IMR-90 (cell line): ENCODE data around the gene BET1L. TPM values are rescaled to one million over a fixed set of nuclear protein-coding genes. Genes with fewer than 3 reads are reported as not detected.

ENCODE experiments used
- ATAC-seq: fragments of 200-7000 bp; cut with Tn5 transposase; 2 replicates; pipeline ENCODE4 v1.9.1; 2020; ENCODE audit warnings: low read depth, mild to moderate bottlenecking, moderate library complexity
- BruUV-seq: library from RNA; stranded (reverse); fragments of 400-500 nt; replicated peaks from 2 replicates; lab custom pipeline; 2021; lab: Mats Ljungman, UMichigan
- CTCF ChIA-PET: fragments of 300-600 bp; formaldehyde crosslinking; extraction: SDS; loops from one replicate; lab custom pipeline; 2021; ENCODE audit warnings: antibody characterized with exemption; lab: Yijun Ruan, JAX
- POLR2A ChIA-PET: fragments of 300-600 bp; sonication (Branson Sonifier 250); formaldehyde crosslinking; loops from one replicate; lab custom pipeline; 2022; ENCODE audit warnings: antibody characterized with exemption; ENCODE audit not compliant: unreplicated experiment; lab: Charles Lee
- DNase-seq: peaks from one replicate; pipeline ENCODE4 v3.0.0; 2013
- H2AFZ ChIP-seq: replicated peaks from 2 replicates; pipeline ENCODE3; 2013; ENCODE audit warnings: low read length, mild to moderate bottlenecking; ENCODE audit not compliant: poor library complexity
- H2AK5ac ChIP-seq: 2 replicates; pipeline ENCODE4 v1.6.1; 2013; ENCODE audit warnings: low read depth, low read length, inconsistent platforms
- H2AK9ac ChIP-seq: replicated peaks from 2 replicates; pipeline ENCODE3; 2013; ENCODE audit warnings: mild to moderate bottlenecking, low read depth, low read length, moderate library complexity; ENCODE audit not compliant: poor library complexity
- H2BK120ac ChIP-seq: 2 replicates; pipeline ENCODE4 v1.6.1; 2013; ENCODE audit warnings: low read depth, low read length, inconsistent platforms
- H2BK15ac ChIP-seq: 3 replicates; pipeline ENCODE4 v1.6.1; 2013; ENCODE audit warnings: low read depth, low read length, inconsistent platforms
- H2BK20ac ChIP-seq: 2 replicates; pipeline ENCODE4 v1.6.1; 2013; ENCODE audit warnings: low read depth, mild to moderate bottlenecking, inconsistent platforms, low read length, moderate library complexity
- H2BK5ac ChIP-seq: 2 replicates; pipeline ENCODE4 v1.6.1; 2013; ENCODE audit warnings: mild to moderate bottlenecking, low read depth, low read length, inconsistent platforms; ENCODE audit not compliant: poor library complexity, severe bottlenecking
- H3K14ac ChIP-seq: replicated peaks from 2 replicates; pipeline ENCODE4 v1.6.1; 2013; ENCODE audit warnings: low read depth, low read length, inconsistent platforms
- H3K18ac ChIP-seq: 2 replicates; pipeline ENCODE4 v1.6.1; 2013; ENCODE audit warnings: low read depth, low read length, control low read depth
- H3K23ac ChIP-seq: 2 replicates; pipeline ENCODE4 v1.6.1; 2013; ENCODE audit warnings: low read depth, low read length, inconsistent platforms
- H3K27ac ChIP-seq: 2 replicates; pipeline ENCODE4 v1.5.1; 2013; ENCODE audit warnings: mild to moderate bottlenecking, control low read depth, low read length; ENCODE audit not compliant: insufficient read depth
- H3K27me3 ChIP-seq: 2 replicates; pipeline ENCODE4 v1.6.1; 2013; ENCODE audit warnings: low read length; ENCODE audit not compliant: control insufficient read depth, insufficient read depth
- H3K36me3 ChIP-seq: 2 replicates; pipeline ENCODE4 v1.6.1; 2013; ENCODE audit warnings: low read length, mixed read lengths; ENCODE audit not compliant: control insufficient read depth, insufficient read depth
- H3K4ac ChIP-seq: 2 replicates; pipeline ENCODE4 v1.6.1; 2013; ENCODE audit warnings: low read depth, low read length, inconsistent platforms
- H3K4me1 ChIP-seq: 2 replicates; pipeline ENCODE4 v1.6.1; 2013; ENCODE audit warnings: low read length, mixed read lengths; ENCODE audit not compliant: control insufficient read depth, insufficient read depth
- H3K4me2 ChIP-seq: 2 replicates; pipeline ENCODE4 v1.6.1; 2013; ENCODE audit warnings: low read depth, mild to moderate bottlenecking, control low read depth, low read length, moderate library complexity
- H3K4me3 ChIP-seq: 2 replicates; pipeline ENCODE4 v1.5.1; 2013; ENCODE audit warnings: low read depth, mild to moderate bottlenecking, control low read depth, low read length, moderate library complexity; ENCODE audit not compliant: insufficient read depth
- H3K56ac ChIP-seq: 2 replicates; pipeline ENCODE4 v1.6.1; 2013; ENCODE audit warnings: low read length, inconsistent platforms; ENCODE audit not compliant: insufficient read depth; ENCODE audit errors: extremely low read depth
- H3K79me1 ChIP-seq, 2 experiments: 2 replicates each; pipeline ENCODE4 v1.6.1; 2013; ENCODE audit warnings: low read length in 2 of 2, inconsistent platforms in 1 of 2, low read depth in 1 of 2
- H3K9ac ChIP-seq: 2 replicates; pipeline ENCODE4 v1.6.1; 2013; ENCODE audit warnings: low read depth, low read length, control low read depth
- H3K9me1 ChIP-seq: 2 replicates; pipeline ENCODE4 v1.6.1; 2013; ENCODE audit warnings: low read length, inconsistent platforms; ENCODE audit not compliant: insufficient read depth
- H3K9me3 ChIP-seq: 2 replicates; pipeline ENCODE4 v1.6.1; 2013; ENCODE audit warnings: low read length; ENCODE audit not compliant: control insufficient read depth, insufficient read depth
- H4K20me1 ChIP-seq: 2 replicates; pipeline ENCODE4 v1.6.1; 2013; ENCODE audit warnings: low read length, inconsistent platforms; ENCODE audit not compliant: insufficient read depth
- H4K5ac ChIP-seq: 2 replicates; pipeline ENCODE4 v1.6.1; 2013; ENCODE audit warnings: mild to moderate bottlenecking, low read depth, low read length, control low read depth
- H4K8ac ChIP-seq, 2 experiments: 2 replicates each; pipeline ENCODE4 v1.6.1; 2013; ENCODE audit warnings: low read depth in 2 of 2, low read length in 2 of 2, control low read depth in 1 of 2, inconsistent platforms in 1 of 2
- H4K91ac ChIP-seq: 2 replicates; pipeline ENCODE4 v1.6.1; 2013; ENCODE audit warnings: low read depth, low read length, inconsistent platforms; ENCODE audit not compliant: insufficient read depth
- ELK1 ChIP-seq: fragments of 150-350 bp; IDR thresholded peaks from 2 replicates; pipeline ENCODE4 v1.6.1; 2016; ENCODE audit warnings: low read depth, mild to moderate bottlenecking, low read length, moderate library complexity, borderline replicate concordance
- MAZ ChIP-seq: IDR thresholded peaks from 2 replicates; pipeline ENCODE4 v1.6.1; 2012; ENCODE audit warnings: low read depth, mild to moderate bottlenecking, low read length, improper control_type of control experiment, moderate library complexity, borderline replicate concordance
- MXI1 ChIP-seq: IDR thresholded peaks from 2 replicates; pipeline ENCODE4 v1.6.1; 2012; ENCODE audit warnings: low read depth, mild to moderate bottlenecking, low read length, moderate library complexity, borderline replicate concordance
- SMC3 ChIP-seq: fragments of 150-350 bp; IDR thresholded peaks from 2 replicates; pipeline ENCODE4 v1.6.1; 2016; ENCODE audit warnings: low read depth, mild to moderate bottlenecking, antibody characterized with exemption, low read length, moderate library complexity
- USF2 ChIP-seq: fragments of 150-350 bp; IDR thresholded peaks from 2 replicates; pipeline ENCODE4 v1.6.1; 2017; ENCODE audit warnings: mild to moderate bottlenecking, antibody characterized with exemption, low read length, low read depth
- WGBS, 2 experiments: methylation state at CpG; one replicate each; pipeline versions ENCODE4 v1.1.5 to v1.1.7; 2013; ENCODE audit warnings: missing lambda C conversion rate in 2 of 2; ENCODE audit not compliant: insufficient read length in 1 of 2; ENCODE audit errors: extremely low coverage in 2 of 2; 5-methylcytosine and 5-hydroxymethylcytosine counted together
- dilution Hi-C: fragments of 300-500 bp; cut with HindIII; formaldehyde crosslinking; loops from one replicate; pipeline ENCODE4 v1.14.3; 2018; ENCODE audit warnings: low sequenced_read_pairs; ENCODE audit not compliant: unreplicated experiment
- in situ Hi-C: fragments of 300-500 bp; cut with MboI; formaldehyde crosslinking; loops from 3 replicates; pipeline ENCODE4 v1.14.3; 2019; ENCODE audit warnings: low sequenced_read_pairs, inconsistent platforms, mixed read lengths
- intact Hi-C: fragments of 100-400 bp; cut with micrococcal nuclease; formaldehyde crosslinking; loops from 2 replicates; pipeline ENCODE4 v1.10.0; 2022
- polyA plus RNA-seq, 3 experiments: library from polyadenylated mRNA; depleted of rRNA; stranded (reverse); fragments of >200 nt; gene quantifications; 2 replicates each; pipeline ENCODE4 v1.2.3, GENCODE V29; 2012; ENCODE audit warnings: low replicate concordance in 1 of 3
- total RNA-seq: library from RNA; depleted of rRNA; stranded (reverse); fragments of >200 nt; gene quantifications from 2 replicates; pipeline ENCODE4 v1.2.3, GENCODE V29; 2012

The BET1L gene
- total and polyA plus RNA-seq, 2 of the 4 experiments (the other 2 are of a cell fraction): 10.8 to 90.7 TPM

- no peaks in the 10 kb centered on the region for H3K27me3 ChIP-seq
- no peak overlapping the region for H4K91ac ChIP-seq
- H3K36me3 ChIP-seq: peaks cover 2% of the 10 kb centered on the region; the same call in 1 of the 2 replicates
- intact Hi-C loops (no loop called here), in situ Hi-C loops (no loop called here), dilution Hi-C loops (no loop called here)
- H3K23ac ChIP-seq: 0 out of 2 replicates have a peak overlapping the region, but pooled peaks have one; percentile 14
- ChIA-PET CTCF (interaction anchor here (0.5 to 0.8 kb wide), 2 partner anchors 11 to 31 kb away, joined by 4 read pairs; no protein-coding TSS in a partner anchor), POLR2A (no interaction called here)
- no peak overlapping the region for H2BK5ac ChIP-seq
- H4K5ac ChIP-seq: no peak overlapping the region
- ATAC-seq (no peak), DNase-seq (no peak)
- H2AK5ac ChIP-seq: no peak overlapping the region
- H2BK20ac ChIP-seq: no peak overlapping the region
- H3K4me2 ChIP-seq: peak overlapping the region; percentile 98
- H4K20me1 ChIP-seq: peaks cover 4% of the 10 kb centered on the region
- no peak overlapping the region for H3K18ac ChIP-seq
- no peak overlapping the region for H2BK120ac ChIP-seq
- no peak overlapping the region for H2AK9ac ChIP-seq
- BruUV-seq: no TSS peak
- H3K9me1 ChIP-seq: no peaks in the 10 kb centered on the region
- H3K9me3 ChIP-seq: no peaks in the 10 kb centered on the region
- H3K4me3 ChIP-seq: peak overlapping the region; percentile 88; the same call in 1 of the 2 replicates
- no peak overlapping the region for H3K27ac ChIP-seq
- 82% methylated on average over 3 of the region's 8 CpGs; no CpG with 5 or more reads in 1 of the 2 experiments for WGBS, 2 experiments
- no peak overlapping the region for H3K4ac ChIP-seq
- H2AFZ ChIP-seq: no peak overlapping the region
- 0 out of 2 replicates have a peak overlapping the region, but pooled peaks have one; percentile 99 for H3K14ac ChIP-seq
- H3K79me1 ChIP-seq: peaks cover 8 to 51% of the 10 kb centered on the region in 2 experiments; a peak in 3 of 4 replicates
- peaks cover 2% of the 10 kb centered on the region for H3K4me1 ChIP-seq
- TF ChIP-seq MAZ (no peak), ELK1 (no peak), SMC3 (no peak), MXI1 (no peak), USF2 (no peak)
- no peak overlapping the region for H2BK15ac ChIP-seq
- no peak overlapping the region for H3K56ac ChIP-seq
- H3K9ac ChIP-seq: peak overlapping the region; percentile 86; the same call in 1 of the 2 replicates
- H4K8ac ChIP-seq: no peak overlapping the region
These were observed 28.0 kb upstream of the BET1L start for GRCh38 chr11:235180-235579.
